NK-92 treated with Interleukin-12 subunit alpha and Interleukin-12 subunit beta, amount 100 ng/mL, for 24 hours (cell line): ENCODE results near the gene HRG.
A peak's percentile ranks its signal among the peaks of the same experiment; 100 is the strongest.
"Not testable (repeated sequence)": the region's sequence is repeated elsewhere in the genome, so short reads cannot be mapped to it uniquely, and the experiment has no call there.

Experiments used
- DNase-seq: peaks from one replicate; lab custom pipeline; 2025; lab: John Stamatoyannopoulos, UW

Gene HRG

GRCh38 chr3:186680869-186681268 is 15.1 kb downstream of the HRG start:
- DNase-seq, result no peak

- no peak for DNase-seq
Observed at GRCh38 chr3:186682812-186683211, 17.0 kb downstream of the HRG start.

GRCh38 chr3:186683979-186684378 is 18.2 kb downstream of the HRG start:
- no peak for DNase-seq

- DNase-seq, result not testable (repeated sequence)
Observed at GRCh38 chr3:186686475-186686874, 20.7 kb downstream of the HRG start.

GRCh38 chr3:186687120-186687651 is 21.4 kb downstream of the HRG start:
- DNase-seq, result no peak

DNA sequence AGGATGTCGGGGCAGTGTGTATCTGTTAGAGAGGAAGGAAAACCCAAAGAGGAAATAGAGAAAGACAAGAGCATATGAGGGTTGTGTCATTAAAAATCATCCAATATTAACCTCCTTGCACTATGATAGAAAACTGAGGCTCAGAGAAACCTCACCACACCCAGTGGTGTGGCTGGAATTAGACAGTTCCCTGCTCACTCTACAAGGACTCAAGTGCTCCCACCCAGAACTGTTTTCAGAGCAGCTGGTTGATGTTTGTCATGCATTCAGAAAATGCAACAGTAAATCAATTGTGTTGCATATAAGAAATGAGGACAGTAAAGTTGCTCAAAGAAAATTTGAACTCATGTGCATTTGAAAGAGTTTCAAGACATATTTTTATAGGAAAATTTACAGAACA is 24.5 kb downstream of the HRG start:
- not testable (repeated sequence) for DNase-seq

GRCh38 chr3:186691676-186692075 is 25.9 kb downstream of the HRG start:
- DNase-seq, result no peak

GRCh38 chr3:186693843-186694242 is 28.0 kb downstream of the HRG start:
- DNase-seq, result no peak

DNA sequence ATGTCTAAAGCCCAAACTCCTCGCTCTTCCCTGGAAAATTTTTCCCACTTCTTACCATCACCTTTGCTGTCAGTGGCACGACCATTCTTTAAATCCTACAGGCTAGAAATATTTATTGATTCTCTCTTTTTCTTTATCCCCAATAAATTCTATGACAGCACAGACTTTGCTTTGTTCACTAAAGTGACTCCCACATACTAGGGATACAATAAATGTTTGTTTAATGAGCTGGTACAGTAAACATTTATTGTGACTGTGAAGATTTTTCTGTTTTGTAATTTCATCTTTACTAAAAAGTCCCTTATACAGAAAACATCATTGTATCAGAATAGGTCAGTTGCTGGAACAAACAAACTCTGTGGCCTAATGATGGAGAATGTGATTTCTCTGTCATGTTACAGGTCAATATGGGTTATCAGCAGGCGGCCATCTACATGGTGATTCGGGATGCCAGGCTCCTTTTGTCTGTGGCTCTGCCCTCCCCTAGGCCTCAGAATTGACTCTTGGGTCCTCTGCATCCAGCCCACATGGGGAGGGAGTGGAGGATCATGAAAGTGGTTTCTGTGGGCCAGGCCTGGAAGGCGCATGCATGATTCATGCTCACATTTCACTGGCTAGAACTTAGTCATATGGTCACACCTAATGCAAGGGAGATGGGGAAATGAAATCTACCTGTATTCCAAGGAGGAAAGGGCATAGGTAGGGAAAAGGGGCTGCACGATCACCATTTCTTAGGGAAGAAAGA is 28.6 kb downstream of the HRG start:
- DNase-seq, result no peak

- no peak for DNase-seq
Observed at GRCh38 chr3:186696522-186696921, 30.7 kb downstream of the HRG start.

DNA sequence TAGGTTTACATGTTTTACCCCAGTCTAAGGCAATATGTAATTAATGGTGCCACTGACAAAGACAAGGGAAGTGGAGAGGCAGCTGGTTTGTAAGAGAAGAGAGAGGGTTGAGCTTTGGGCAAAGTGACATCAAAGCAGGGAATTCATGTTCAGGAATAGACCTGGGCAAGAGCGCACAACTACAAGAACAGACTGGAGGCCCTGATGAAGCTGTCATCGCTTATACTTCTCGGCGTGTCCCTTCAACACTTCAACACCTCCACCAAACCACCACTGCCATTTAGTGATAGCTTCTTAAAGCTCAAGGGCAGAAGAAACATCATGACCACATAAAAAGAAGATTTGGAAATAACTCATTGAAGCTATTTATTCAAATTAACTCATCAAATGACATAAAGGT is 31.7 kb downstream of the HRG start:
- no peak for DNase-seq

GRCh38 chr3:186700267-186700666 is 34.5 kb downstream of the HRG start:
- DNase-seq, result no peak

GRCh38 chr3:186702451-186702850 is 36.6 kb downstream of the HRG start:
- not testable (repeated sequence) for DNase-seq

- peak; percentile 71 for DNase-seq
Observed at GRCh38 chr3:186705882-186706780, 40.3 kb downstream of the HRG start.

DNA sequence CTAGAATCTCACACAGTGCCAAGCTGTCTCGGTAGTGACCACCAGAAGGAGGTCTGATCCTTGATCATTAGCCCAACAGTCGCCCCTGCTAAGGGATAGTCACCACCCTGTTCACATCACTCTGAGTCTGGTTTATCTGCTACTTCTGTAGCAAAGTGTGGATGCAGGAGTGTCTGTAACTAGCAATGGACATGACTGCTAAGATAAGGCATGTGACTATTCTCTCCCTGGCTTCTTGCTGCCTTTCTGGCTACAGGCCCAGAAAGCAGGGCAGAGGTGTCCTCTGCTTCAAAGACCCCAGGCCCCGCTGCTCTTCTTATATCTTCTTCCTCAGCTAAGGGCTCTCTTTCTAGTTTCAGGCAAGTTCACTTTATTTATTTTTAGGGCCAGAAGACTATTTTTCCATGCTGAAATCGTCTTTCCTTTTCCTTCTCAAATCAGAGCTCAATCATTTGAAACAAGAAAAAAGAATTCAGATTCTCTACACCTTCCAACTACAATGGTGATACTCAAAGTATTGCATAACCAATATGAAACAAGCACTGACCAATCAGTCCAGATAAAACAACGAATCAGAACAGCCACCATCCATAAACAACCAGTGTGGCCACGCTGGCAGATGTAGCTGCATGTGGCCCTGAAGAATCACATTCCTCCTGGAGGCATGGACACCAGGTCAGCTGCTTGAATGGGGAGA is 43.3 kb downstream of the HRG start:
- no peak for DNase-seq

DNA sequence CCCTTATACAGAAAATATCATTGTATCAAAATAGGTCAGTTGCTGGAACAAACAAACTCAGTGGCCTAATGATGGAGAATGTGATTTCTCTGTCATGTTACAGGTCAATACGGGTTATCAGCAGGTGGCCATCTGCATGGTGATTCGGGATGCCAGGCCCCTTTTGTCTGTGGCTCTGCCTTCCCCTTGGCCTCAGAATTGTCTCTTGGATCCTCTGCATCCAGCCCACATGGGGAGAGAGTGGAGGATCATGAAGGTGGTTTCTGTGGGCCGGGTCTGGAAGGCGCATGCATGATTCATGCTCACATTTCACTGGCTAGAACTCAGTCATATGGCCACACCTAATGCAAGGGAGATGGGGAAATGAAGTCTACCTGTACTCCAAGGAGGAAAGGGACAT is 44.9 kb downstream of the HRG start:
- DNase-seq, result not testable (repeated sequence)

GRCh38 chr3:186713499-186713898 is 47.7 kb downstream of the HRG start:
- no peak for DNase-seq

DNA sequence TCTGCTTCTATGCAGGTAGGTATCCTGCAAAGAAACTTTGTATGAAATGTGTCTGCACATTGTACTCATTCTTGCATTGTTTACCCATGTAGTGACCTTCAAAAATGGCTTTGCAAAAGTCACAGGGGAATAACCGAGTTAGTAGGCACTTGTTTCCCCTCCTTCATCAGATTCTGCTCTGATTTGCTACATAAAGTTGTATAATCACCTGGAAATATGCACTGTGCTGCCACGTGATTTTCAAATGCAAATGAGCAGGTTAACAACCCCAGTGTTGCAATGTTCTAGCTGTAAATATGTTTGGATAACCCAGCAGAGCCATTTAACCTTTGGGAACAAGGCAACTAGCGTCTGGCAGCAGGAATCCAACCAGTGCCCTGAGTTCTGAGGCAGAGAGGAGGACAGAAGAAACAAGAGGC is 51.2 kb downstream of the HRG start, which contains the start of gene KNG1:
TSS of gene KNG1 (plus strand) at position 321 of the 419 bp plus-strand sequence. CDS start 184 bp downstream, outside the sequence.
- DNase-seq, result no peak

- no peak for DNase-seq
Observed at GRCh38 chr3:186719945-186720739, 54.3 kb downstream of the HRG start.

GRCh38 chr3:186722457-186722856 is 56.6 kb downstream of the HRG start:
- no peak for DNase-seq

GRCh38 chr3:186724911-186725310 is 59.1 kb downstream of the HRG start:
- no peak for DNase-seq
